Gastrocnemius medialis (tissue), 4 donors: ENCODE data around the gene DPPA2. TPM values are rescaled to one million over a fixed set of nuclear protein-coding genes. Genes with fewer than 3 reads are reported as not detected.
"Not testable (repeated sequence)": the region's sequence is repeated elsewhere in the genome, so short reads cannot be mapped to it uniquely, and the experiment has no call there.

Source experiments
- ATAC-seq, 2 donors: fragments of 150-250 bp; one replicate each; pipeline ENCODE4 v1.9.1; 2016
- DNase-seq, 2 donors: peaks; one replicate each; pipeline ENCODE4 v3.0.0-alpha.2; 2019
- H3K27ac ChIP-seq, 4 donors: fragments of 200-600 bp; sonication (generic); 1 replicate in 1 of 4; 2 replicates in 3 of 4; pipeline ENCODE4 v1.5.1; 2016 to 2018; ENCODE audit warnings: mild to moderate bottlenecking in 2 of 4, moderate library complexity in 1 of 4
- H3K27me3 ChIP-seq, 3 donors: fragments of 200-600 bp; sonication (generic) in 2 of 3; 1 replicate in 1 of 3; 2 replicates in 2 of 3; pipeline versions ENCODE4 v1.5.1 to v1.6.0; 2016 to 2019; ENCODE audit warnings: mild to moderate bottlenecking in 1 of 3, moderate library complexity in 1 of 3
- H3K36me3 ChIP-seq, 2 donors: fragments of 200-600 bp; sonication (generic) in 1 of 2; one replicate each; pipeline ENCODE4 v1.5.1; 2017 to 2018
- H3K4me1 ChIP-seq, 2 donors: fragments of 200-600 bp; sonication (generic) in 1 of 2; one replicate each; pipeline ENCODE4 v1.5.1; 2016 to 2017; ENCODE audit warnings: mild to moderate bottlenecking in 2 of 2
- H3K4me3 ChIP-seq, 4 donors: fragments of 200-600 bp; sonication (generic) in 3 of 4; 1 replicate in 1 of 4; 2 replicates in 3 of 4; pipeline ENCODE4 v1.5.1; 2016 to 2019; ENCODE audit warnings: mild to moderate bottlenecking in 2 of 4
- H3K9me3 ChIP-seq, 3 donors: fragments of 200-600 bp; sonication (generic) in 2 of 3; 1 replicate in 1 of 3; 2 replicates in 2 of 3; pipeline ENCODE4 v1.5.1; 2016 to 2019
- CTCF ChIP-seq, 5 experiments: fragments of 450-650 bp in 3 of 5; fragments of 200-600 bp in 2 of 5; sonication (generic) in 2 of 5; IDR thresholded peaks in 4 of 5; conservative IDR thresholded peaks in 1 of 5; 1 replicate in 4 of 5; 2 replicates in 1 of 5; pipeline ENCODE4 v1.5.1; 2016 to 2019; ENCODE audit warnings: antibody characterized with exemption in 5 of 5, mild to moderate bottlenecking in 3 of 5, moderate library complexity in 3 of 5
- POLR2A ChIP-seq, 2 donors: fragments of 450-650 bp; IDR thresholded peaks; one replicate each; pipeline ENCODE4 v1.6.1; 2017; ENCODE audit warnings: antibody characterized with exemption in 2 of 2, mild to moderate bottlenecking in 2 of 2, moderate library complexity in 2 of 2
- in situ Hi-C, 4 donors: fragments of 200-750 bp; cut with MboI; loops; one replicate each; pipeline versions ENCODE4 v1.15.0 to v1.8.0; 2017; ENCODE audit warnings: low sequenced_read_pairs in 4 of 4
- intact Hi-C: fragments of 100-400 bp; cut with DNase I; formaldehyde crosslinking; loops from one replicate; pipeline ENCODE4 v1.15.1; 2023; ENCODE audit warnings: low total_unique reads
- total RNA-seq, 4 donors: library from RNA; depleted of rRNA; stranded (reverse); fragments of >200 nt; gene quantifications; one replicate each; pipeline versions ENCODE4 v1.1.0 to v1.2.3, GENCODE V29; 2016

DPPA2 gene
- not detected for total RNA-seq

- TF ChIP-seq POLR2A (IDR thresholded peaks at IDR 0.05), result no peak
- no peak for TF ChIP-seq CTCF (IDR thresholded peaks at IDR 0.05 in 4 of 5, conservative IDR thresholded peaks at IDR 0.05 in 1 of 5)
- in situ Hi-C loops, result no loop called here
- no peaks in the 10 kb centered on the region for H3K36me3 ChIP-seq
- no peaks in the 10 kb centered on the region for H3K4me1 ChIP-seq
- no peak within 1 kb of the TSS for H3K27ac ChIP-seq
- ATAC-seq, result no peak
- H3K9me3 ChIP-seq, result no peaks in the 10 kb centered on the region
- intact Hi-C loops, result no loop called here
- no peak for DNase-seq
- H3K27me3 ChIP-seq, result no peaks in the 10 kb centered on the region
- H3K4me3 ChIP-seq, result no peak within 1 kb of the TSS
These were observed at the start of gene DPPA2 for GRCh38 chr3:109316162-109316730. TSS of gene DPPA2 (minus strand) at chr3:109316517. CDS start at chr3:109314542, 1,975 bp downstream.

GRCh38 chr3:109364088-109364487 lies 47.8 kb upstream of the DPPA2 start:
- no peaks in the 10 kb centered on the region for H3K27me3 ChIP-seq
- TF ChIP-seq CTCF (IDR thresholded peaks at IDR 0.05 in 4 of 5, conservative IDR thresholded peaks at IDR 0.05 in 1 of 5) (no peak), POLR2A (IDR thresholded peaks at IDR 0.05) (no peak)
- intact Hi-C loops (no loop called here), in situ Hi-C loops (no loop called here)
- H3K4me3 ChIP-seq, result no peak overlapping the region
- H3K27ac ChIP-seq, result no peak overlapping the region
- ATAC-seq (no peak), DNase-seq (no peak)
- H3K36me3 ChIP-seq, result no peaks in the 10 kb centered on the region
- H3K4me1 ChIP-seq, result no peaks in the 10 kb centered on the region
- H3K9me3 ChIP-seq, result no peaks in the 10 kb centered on the region

GRCh38 chr3:109363634-109364033 lies 47.3 kb upstream of the DPPA2 start:
- TF ChIP-seq POLR2A (IDR thresholded peaks at IDR 0.05) (no peak), CTCF (IDR thresholded peaks at IDR 0.05 in 4 of 5, conservative IDR thresholded peaks at IDR 0.05 in 1 of 5) (no peak)
- Histone ChIP-seq H3K36me3 (no peaks in the 10 kb centered on the region), H3K27ac (no peak overlapping the region), H3K9me3 (no peaks in the 10 kb centered on the region), H3K4me1 (no peaks in the 10 kb centered on the region), H3K4me3 (no peak overlapping the region), H3K27me3 (no peaks in the 10 kb centered on the region)
- DNase-seq (no peak), ATAC-seq (no peak)
- intact Hi-C loops (no loop called here), in situ Hi-C loops (no loop called here)

- no peaks in the 10 kb centered on the region for H3K36me3 ChIP-seq
- H3K4me1 ChIP-seq, result no peaks in the 10 kb centered on the region
- TF ChIP-seq POLR2A (IDR thresholded peaks at IDR 0.05) (no peak), CTCF (IDR thresholded peaks at IDR 0.05 in 4 of 5, conservative IDR thresholded peaks at IDR 0.05 in 1 of 5) (no peak)
- intact Hi-C loops, result no loop called here
- H3K27ac ChIP-seq, result no peak overlapping the region
- in situ Hi-C loops, result no loop called here
- no peak for ATAC-seq
- no peaks in the 10 kb centered on the region for H3K27me3 ChIP-seq
- DNase-seq, result no peak
- H3K4me3 ChIP-seq, result no peak overlapping the region
- H3K9me3 ChIP-seq, result no peaks in the 10 kb centered on the region
These were observed 46.5 kb upstream of the DPPA2 start for GRCh38 chr3:109362823-109363222.

GRCh38 chr3:109358809-109359208 lies 42.5 kb upstream of the DPPA2 start:
- intact Hi-C loops, in situ Hi-C loops: not testable (repeated sequence)

More at GRCh38 chr3:109358809-109359208, 42.5 kb upstream of the DPPA2 start:
- ATAC-seq, DNase-seq, H3K36me3 ChIP-seq, H3K27me3 ChIP-seq, H3K27ac ChIP-seq, H3K9me3 ChIP-seq, H3K4me1 ChIP-seq, H3K4me3 ChIP-seq: not testable (repeated sequence)
